ACC112 (cell line): Measurements from ENCODE around the gene BATF.

Experiments
- H2AFZ ChIP-seq: fragments of 200-600 bp; sonication (generic); one replicate; pipeline ENCODE4 v1.6.0; 2017; ENCODE audit warnings: antibody characterized with exemption, low read length; ENCODE audit not compliant: unreplicated experiment
- H3K27ac ChIP-seq: fragments of 200-600 bp; sonication (generic); 2 replicates; pipeline ENCODE4 v1.5.1; 2014; ENCODE audit warnings: low read depth, mild to moderate bottlenecking, antibody characterized with exemption, low read length, moderate library complexity
- H3K27me3 ChIP-seq: fragments of 200-600 bp; sonication (generic); 2 replicates; pipeline ENCODE4 v1.6.1; 2014; ENCODE audit warnings: mild to moderate bottlenecking, antibody characterized with exemption, low read length, moderate library complexity, mixed read lengths; ENCODE audit not compliant: insufficient read depth
- H3K36me3 ChIP-seq: fragments of 200-600 bp; sonication (generic); 2 replicates; pipeline ENCODE4 v1.6.1; 2016; ENCODE audit warnings: mild to moderate bottlenecking, antibody characterized with exemption, low read length, moderate library complexity, mixed read lengths; ENCODE audit not compliant: insufficient read depth
- H3K4me1 ChIP-seq: fragments of 200-600 bp; sonication (generic); one replicate; pipeline ENCODE4 v1.6.1; 2016; ENCODE audit warnings: low read length, mixed read lengths; ENCODE audit not compliant: insufficient read depth, unreplicated experiment, control insufficient read depth
- H3K4me3 ChIP-seq: fragments of 200-600 bp; sonication (generic); 2 replicates; pipeline ENCODE4 v1.5.1; 2014; ENCODE audit warnings: mild to moderate bottlenecking, low read depth, low read length
- H3K79me2 ChIP-seq: fragments of 200-600 bp; sonication (generic); one replicate; pipeline ENCODE4 v1.6.0; 2016; ENCODE audit warnings: low read length; ENCODE audit not compliant: control insufficient read depth, unreplicated experiment, insufficient read depth

Gene BATF

DNA sequence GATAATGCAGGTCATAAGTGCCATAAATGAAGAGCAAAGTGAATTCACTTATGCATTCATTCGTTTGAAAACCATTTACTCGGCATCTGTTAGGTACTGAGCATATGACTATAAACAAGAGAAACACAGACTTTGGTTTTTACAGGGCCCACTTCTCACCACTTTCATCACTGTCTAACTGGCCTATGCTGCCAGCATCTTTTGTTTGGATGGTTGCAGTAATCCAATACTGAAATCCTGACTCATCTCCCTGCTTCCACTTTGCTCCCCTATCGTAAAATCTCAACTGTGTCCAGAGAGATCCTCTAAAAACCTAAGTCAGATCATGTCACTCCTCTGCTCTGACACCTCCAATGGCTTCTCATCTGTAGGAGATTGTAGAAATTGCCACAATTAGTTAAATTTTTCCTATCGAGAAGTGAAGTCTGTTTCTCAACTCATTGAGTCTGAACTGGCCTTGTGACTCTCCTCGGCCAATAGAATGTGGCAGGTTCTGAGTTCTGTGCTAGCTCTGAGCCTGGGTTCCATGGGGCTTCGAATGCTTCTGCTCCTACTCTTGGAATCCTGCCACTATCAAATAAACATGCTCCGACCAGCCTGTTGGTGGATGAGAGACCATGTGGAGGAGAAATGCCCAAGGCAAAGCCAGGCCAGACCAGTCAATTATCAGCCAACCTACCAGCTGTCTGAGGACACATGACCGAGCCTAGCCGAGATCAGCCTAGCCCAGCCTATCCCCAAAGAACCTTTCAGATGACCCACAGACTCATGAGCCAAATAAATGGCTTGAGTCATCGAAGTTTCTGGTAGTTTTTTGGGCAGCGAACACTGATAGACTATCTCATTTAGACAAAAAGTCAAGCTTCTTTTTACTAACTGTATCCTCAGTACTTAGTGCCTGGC, 2.2 kb upstream of the BATF start:
- Histone ChIP-seq H3K79me2 (no peaks in the 10 kb centered on the region), H2AFZ (peak overlapping the region; percentile 44), H3K27me3 (no peaks in the 10 kb centered on the region), H3K27ac (peak overlapping the region; percentile 25), H3K36me3 (no peaks in the 10 kb centered on the region), H3K4me3 (no peak overlapping the region), H3K4me1 (peaks cover 38% of the 10 kb centered on the region)

DNA sequence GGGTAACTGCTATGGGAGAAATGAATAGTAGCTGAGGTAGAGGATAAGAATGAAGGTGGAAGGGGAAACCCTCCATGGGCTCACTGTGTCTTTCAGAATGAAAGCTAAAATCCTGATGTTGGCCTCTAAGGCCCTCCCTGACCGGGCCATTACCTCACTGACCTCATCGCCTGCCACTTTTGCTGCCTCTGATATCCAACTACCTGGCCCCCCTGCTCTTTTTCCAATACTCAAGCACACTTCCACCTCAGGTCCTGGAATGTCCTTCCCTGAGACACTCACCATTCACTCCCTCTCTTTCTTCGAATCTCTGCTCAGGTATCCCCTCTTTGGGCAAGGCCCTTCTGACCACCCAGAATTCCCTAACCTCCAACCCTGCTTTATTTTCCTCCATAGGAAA, 1.4 kb upstream of the BATF start:
- H3K36me3 ChIP-seq: no peaks in the 10 kb centered on the region
- no peak overlapping the region for H2AFZ ChIP-seq
- peaks cover 30% of the 10 kb centered on the region for H3K4me1 ChIP-seq
- H3K27me3 ChIP-seq: no peaks in the 10 kb centered on the region
- H3K79me2 ChIP-seq: no peaks in the 10 kb centered on the region
- no peak overlapping the region for H3K27ac ChIP-seq
- H3K4me3 ChIP-seq: no peak overlapping the region

DNA sequence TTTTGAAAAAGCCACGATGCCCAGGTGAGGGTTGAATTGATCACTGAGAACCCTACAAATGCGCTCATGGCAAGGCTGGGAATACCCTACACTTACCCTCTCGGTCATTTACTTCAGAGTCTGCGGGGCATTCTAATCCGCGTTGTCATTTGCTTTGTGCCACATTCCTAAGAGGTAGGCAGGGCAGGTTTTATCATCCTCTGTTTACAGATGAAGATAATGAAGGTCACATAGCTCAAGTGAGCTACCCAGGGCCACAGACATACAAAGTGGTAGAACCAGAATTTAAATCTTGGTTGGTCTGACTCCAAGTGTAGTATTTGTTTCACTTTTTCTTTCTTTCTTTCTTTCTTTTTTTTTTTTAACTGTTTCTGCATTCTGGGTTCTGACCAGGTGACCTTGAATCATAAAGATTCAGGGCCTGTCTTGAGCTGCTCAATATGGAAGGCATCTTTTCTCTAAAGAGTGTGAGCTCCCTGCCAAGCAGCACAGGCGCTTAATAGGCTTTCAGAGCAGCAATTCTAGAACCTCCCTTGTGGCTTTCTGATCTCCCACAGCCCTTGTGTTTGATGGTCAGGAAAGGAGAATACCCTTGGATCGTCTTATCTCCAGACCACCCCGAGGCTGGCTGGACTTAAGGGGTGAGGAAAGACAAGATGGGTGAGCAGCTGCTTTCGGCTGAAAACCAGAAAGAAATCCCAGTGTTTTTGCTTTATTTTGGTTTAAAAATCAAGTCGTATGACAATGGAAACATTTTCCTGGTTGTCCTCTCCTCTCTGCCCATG, 662 bp upstream of the BATF start:
- H3K4me3 ChIP-seq: no peak overlapping the region
- H2AFZ ChIP-seq: peak overlapping the region; percentile 12
- H3K36me3 ChIP-seq: no peaks in the 10 kb centered on the region
- no peaks in the 10 kb centered on the region for H3K27me3 ChIP-seq
- peaks cover 27% of the 10 kb centered on the region for H3K4me1 ChIP-seq
- no peaks in the 10 kb centered on the region for H3K79me2 ChIP-seq
- no peak overlapping the region for H3K27ac ChIP-seq

DNA sequence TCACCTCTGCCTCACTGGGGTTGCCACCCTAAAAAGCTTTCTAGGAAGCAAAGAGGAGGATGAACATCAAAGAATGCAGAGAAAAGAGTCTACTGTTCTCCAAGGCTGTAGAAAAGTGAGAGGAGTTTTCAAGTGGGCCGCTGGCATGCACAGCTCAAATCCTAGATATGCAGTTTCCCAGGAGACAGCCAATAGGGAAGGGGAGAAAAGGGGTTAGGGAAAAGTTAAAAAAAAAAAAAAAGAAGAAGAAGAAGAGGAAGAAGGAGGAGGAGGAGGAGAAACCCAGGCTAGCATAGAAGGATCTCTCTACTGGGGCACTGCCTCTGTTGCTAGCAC, 682 bp downstream of the BATF start:
- no peak overlapping the region for H3K4me3 ChIP-seq
- H3K36me3 ChIP-seq: no peaks in the 10 kb centered on the region
- no peaks in the 10 kb centered on the region for H3K79me2 ChIP-seq
- no peak overlapping the region for H3K27ac ChIP-seq
- H3K27me3 ChIP-seq: no peaks in the 10 kb centered on the region
- H2AFZ ChIP-seq: no peak overlapping the region
- H3K4me1 ChIP-seq: peaks cover 27% of the 10 kb centered on the region

DNA sequence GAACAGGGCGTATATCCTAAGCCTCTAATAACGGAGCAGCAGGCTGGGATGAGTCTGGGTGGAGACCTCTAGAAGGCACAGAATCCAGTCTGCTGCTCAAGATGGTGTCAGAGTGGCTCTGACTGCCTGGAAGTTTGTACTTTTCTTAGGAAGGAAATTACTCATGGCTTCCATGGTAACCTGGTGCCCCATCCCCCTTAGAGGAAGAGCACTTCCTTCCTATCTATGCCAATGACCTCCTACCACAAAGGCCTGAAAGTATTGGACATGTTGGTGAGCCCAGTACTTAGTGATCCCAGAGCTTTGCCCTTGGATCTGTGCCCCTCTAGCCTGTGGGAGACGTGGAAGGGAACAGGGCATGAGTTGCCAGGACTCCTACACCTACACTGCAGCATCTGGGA, 1.5 kb downstream of the BATF start:
- no peaks in the 10 kb centered on the region for H3K79me2 ChIP-seq
- no peaks in the 10 kb centered on the region for H3K36me3 ChIP-seq
- no peak overlapping the region for H3K27ac ChIP-seq
- H3K27me3 ChIP-seq: no peaks in the 10 kb centered on the region
- H3K4me3 ChIP-seq: no peak overlapping the region
- no peak overlapping the region for H2AFZ ChIP-seq
- H3K4me1 ChIP-seq: peaks cover 27% of the 10 kb centered on the region

DNA sequence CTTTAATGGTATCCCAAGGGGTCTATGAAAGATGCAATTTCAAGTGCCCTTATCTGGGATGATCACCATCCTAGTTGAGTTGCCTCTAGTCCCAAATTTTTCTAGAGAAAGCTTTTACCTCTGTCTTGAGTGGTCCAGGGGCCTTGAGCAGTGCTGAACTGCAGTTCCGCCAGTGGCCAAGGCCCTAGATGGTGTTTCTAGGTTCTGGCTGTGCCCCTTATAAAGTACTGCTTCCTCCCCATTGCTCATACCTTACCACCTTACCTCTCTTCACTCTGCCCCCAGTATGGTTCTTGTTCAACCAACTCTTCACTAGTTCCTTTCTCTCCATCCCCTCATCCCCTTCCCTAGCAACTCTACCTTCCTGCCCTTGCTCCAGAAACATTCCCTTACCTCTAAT, 3.7 kb downstream of the BATF start:
- H3K27me3 ChIP-seq: no peaks in the 10 kb centered on the region
- no peaks in the 10 kb centered on the region for H3K36me3 ChIP-seq
- no peak overlapping the region for H3K4me3 ChIP-seq
- H3K79me2 ChIP-seq: no peaks in the 10 kb centered on the region
- H2AFZ ChIP-seq: no peak overlapping the region
- H3K4me1 ChIP-seq: peaks cover 15% of the 10 kb centered on the region
- H3K27ac ChIP-seq: no peak overlapping the region

DNA sequence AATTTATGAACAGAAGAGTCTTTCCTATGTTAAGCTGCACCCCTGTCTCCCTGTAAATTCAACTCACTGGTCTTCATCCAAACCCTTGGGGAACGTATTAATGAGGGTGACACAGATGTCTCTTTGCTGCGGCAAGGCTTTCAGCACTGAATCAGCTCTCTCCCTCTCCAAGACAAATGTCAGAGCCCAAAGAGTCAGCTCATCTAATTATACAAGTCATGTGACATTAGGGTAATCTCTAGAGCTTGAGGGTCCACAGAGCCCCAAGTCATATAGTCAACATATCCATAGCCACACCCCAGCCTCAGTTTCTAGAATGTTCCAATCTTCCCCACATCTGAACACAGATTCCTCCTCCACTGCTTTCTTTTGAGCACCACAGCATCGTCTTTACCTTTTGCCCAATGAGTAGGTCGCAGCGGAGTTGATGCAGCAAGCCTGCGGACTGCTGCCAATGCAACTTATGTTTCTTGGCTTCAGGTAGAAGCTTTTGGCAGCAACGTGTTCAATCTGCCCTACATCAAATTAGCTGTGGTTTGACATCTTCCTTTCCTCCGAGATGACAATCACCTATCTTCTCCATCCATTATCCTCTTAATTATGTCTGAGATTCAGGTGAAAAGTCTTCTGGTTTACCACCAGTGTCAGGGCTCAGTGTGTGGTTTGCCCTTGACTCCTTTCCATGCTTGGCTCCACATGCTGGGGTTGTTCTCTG, 5.3 kb downstream of the BATF start:
- no peaks in the 10 kb centered on the region for H3K79me2 ChIP-seq
- no peaks in the 10 kb centered on the region for H3K27me3 ChIP-seq
- no peak overlapping the region for H3K4me3 ChIP-seq
- H3K36me3 ChIP-seq: no peaks in the 10 kb centered on the region
- H2AFZ ChIP-seq: no peak overlapping the region
- peaks cover 27% of the 10 kb centered on the region for H3K4me1 ChIP-seq
- no peak overlapping the region for H3K27ac ChIP-seq

DNA sequence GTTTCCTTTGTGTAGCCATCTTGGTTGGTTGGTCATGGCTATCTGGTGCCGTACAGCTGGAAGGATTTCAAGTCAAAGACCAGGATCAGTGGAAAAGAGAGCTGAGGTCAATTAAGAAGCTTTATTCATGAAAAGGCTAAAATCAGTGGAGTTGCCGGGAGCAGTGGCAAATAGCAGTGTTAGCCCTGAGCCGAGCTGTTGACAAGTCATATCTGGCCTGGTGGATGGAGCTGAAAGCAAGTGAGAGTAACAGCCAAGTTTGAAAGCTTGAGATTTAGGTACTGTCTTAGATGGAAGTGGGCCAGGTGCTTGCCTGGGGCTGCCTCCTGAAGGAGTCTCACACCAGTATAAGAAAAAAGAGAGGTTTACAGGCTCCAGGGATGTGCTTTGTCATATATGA, 9.0 kb downstream of the BATF start:
- Histone ChIP-seq H3K4me1 (peaks cover 39% of the 10 kb centered on the region), H3K36me3 (no peaks in the 10 kb centered on the region), H3K27ac (peak overlapping the region; percentile 81), H3K79me2 (no peaks in the 10 kb centered on the region), H3K4me3 (no peak overlapping the region; the same call in 1 of the 2 replicates), H3K27me3 (no peaks in the 10 kb centered on the region), H2AFZ (peak overlapping the region; percentile 92)

DNA sequence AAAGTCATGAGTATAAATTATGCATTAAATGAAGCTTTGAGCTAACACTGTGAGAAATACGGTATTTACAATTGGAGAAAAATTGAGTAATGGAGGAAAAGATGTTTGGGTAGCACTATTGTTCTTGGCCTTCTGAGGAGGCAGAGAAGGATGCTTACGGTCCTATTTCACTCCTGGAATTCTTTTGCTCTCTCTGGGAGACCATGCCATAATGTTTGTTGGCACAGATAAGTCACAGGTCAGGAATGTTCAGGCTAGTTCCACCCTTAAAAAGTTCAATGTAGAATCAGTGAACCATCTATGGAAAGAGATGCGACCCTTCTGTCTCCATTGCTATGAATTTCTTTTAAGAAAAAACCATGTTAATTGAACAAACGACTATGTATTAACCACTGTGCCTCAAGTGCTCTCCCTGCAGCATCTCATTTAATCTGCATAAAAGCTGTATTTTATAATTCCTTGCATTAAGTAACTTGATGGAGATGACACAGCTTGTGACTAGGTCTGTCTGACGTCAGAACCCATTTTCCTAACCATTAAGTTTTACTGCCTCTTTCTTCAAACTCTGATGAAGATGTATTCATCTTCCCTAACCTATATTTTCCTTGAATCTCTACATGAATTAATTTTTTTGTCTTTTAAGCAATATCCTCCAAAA, 9.5 kb downstream of the BATF start:
- H3K4me3 ChIP-seq: no peak overlapping the region; the same call in 1 of the 2 replicates
- peak overlapping the region; percentile 81 for H3K27ac ChIP-seq
- H2AFZ ChIP-seq: peak overlapping the region; percentile 92
- H3K4me1 ChIP-seq: peaks cover 43% of the 10 kb centered on the region
- no peaks in the 10 kb centered on the region for H3K79me2 ChIP-seq
- H3K27me3 ChIP-seq: no peaks in the 10 kb centered on the region
- H3K36me3 ChIP-seq: no peaks in the 10 kb centered on the region

DNA sequence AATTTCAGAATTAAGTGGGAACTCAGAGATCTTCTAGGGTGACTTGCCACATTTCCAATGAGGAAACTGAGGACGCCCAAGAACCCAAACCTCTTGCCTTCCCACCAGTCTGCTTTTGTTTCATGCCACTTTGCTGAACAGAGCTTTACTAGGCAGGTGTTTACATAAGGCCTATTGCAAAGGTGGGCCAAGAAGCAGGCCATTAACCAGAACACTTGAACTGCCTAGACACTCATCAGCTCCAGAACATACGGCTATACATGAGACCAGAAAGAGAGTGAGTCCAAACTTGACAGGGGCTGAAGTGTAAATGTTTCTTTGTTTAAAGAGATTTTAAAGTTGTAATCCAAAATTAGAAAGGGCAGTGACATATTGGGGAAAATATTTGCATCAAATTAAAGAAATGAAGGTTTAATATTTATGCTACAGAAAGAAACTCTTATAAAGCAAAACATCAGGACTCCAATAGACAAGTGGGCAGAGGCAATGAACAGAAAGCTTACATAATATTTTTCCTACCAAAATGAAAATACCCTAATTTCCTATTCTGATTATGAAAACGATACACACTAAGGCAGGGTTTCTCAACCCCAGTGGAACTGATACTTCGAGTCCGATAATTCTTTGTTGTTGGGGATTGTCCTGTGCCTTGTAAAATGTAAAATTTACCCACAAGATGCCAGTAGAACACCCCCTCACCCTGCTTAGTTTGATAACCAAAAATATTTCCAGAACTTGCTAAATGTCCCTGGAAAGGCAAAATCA, 11.7 kb downstream of the BATF start:
- Histone ChIP-seq H3K79me2 (no peaks in the 10 kb centered on the region), H3K27me3 (no peaks in the 10 kb centered on the region), H2AFZ (peak overlapping the region; percentile 4), H3K36me3 (no peaks in the 10 kb centered on the region), H3K4me1 (peaks cover 50% of the 10 kb centered on the region), H3K4me3 (no peak overlapping the region), H3K27ac (peak overlapping the region; percentile 96)
